Measurements from ENCODE around the gene MDM2.

MDM2 gene

DNA sequence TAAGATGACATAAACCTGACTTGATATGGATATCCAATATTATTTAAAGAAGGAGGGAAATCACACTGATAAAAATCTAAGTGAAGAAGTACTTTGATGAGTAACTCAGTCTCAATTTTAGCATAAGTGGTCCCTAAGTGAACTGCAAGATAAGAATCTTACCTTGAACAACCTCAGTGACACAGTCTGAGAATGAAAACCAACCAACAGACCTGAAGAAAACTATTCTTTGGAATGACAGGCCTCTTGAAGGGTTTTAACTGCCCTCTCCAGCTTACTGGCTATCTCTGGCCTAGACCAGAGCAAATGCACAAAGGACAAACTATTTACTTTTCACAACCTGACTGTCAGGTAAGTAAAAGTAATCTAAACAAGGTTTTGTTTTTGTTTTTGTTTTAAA is 80.3 kb downstream of the MDM2 start:
- Histone ChIP-seq H2AFZ (ENCODE audit: low read depth, low read length) (no peak overlapping the region), H3K4me2 (ENCODE audit: low read length) (no peak overlapping the region), H3K27ac (ENCODE audit: low read length) (no peak overlapping the region), H4K20me1 (ENCODE audit: insufficient read depth, low read length) (no peaks in the 10 kb centered on the region), H3K4me3 (ENCODE audit: low read length) (no peak overlapping the region), H3K27me3 (ENCODE audit: low read depth, low read length) (no peaks in the 10 kb centered on the region), H3K4me1 (ENCODE audit: low read length) (no peaks in the 10 kb centered on the region), H3K79me2 (ENCODE audit: low read length) (no peaks in the 10 kb centered on the region), H3K9ac (ENCODE audit: low read length) (no peak overlapping the region), H3K9me3 (ENCODE audit: insufficient read depth, low read length) (no peaks in the 10 kb centered on the region), H3K36me3 (replicated peaks; ENCODE audit: low read depth, low read length) (no peaks in the 10 kb centered on the region)
- TF ChIP-seq, protein P1, sequence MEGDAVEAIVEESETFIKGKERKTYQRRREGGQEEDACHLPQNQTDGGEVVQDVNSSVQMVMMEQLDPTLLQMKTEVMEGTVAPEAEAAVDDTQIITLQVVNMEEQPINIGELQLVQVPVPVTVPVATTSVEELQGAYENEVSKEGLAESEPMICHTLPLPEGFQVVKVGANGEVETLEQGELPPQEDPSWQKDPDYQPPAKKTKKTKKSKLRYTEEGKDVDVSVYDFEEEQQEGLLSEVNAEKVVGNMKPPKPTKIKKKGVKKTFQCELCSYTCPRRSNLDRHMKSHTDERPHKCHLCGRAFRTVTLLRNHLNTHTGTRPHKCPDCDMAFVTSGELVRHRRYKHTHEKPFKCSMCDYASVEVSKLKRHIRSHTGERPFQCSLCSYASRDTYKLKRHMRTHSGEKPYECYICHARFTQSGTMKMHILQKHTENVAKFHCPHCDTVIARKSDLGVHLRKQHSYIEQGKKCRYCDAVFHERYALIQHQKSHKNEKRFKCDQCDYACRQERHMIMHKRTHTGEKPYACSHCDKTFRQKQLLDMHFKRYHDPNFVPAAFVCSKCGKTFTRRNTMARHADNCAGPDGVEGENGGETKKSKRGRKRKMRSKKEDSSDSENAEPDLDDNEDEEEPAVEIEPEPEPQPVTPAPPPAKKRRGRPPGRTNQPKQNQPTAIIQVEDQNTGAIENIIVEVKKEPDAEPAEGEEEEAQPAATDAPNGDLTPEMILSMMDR (IDR thresholded peaks at IDR 0.05; ENCODE audit: low read depth, low read length) = no peak
- no peak for TF ChIP-seq EZH2phosphoT487 (IDR thresholded peaks at IDR 0.05; ENCODE audit: low read depth)

- Histone ChIP-seq H3K4me2 (ENCODE audit: low read length) (no peak overlapping the region), H3K9me3 (ENCODE audit: insufficient read depth, low read length) (no peaks in the 10 kb centered on the region), H3K4me1 (ENCODE audit: low read length) (no peaks in the 10 kb centered on the region), H3K27me3 (ENCODE audit: low read depth, low read length) (no peaks in the 10 kb centered on the region), H3K36me3 (replicated peaks; ENCODE audit: low read depth, low read length) (no peaks in the 10 kb centered on the region), H3K27ac (ENCODE audit: low read length) (no peak overlapping the region), H3K79me2 (ENCODE audit: low read length) (no peaks in the 10 kb centered on the region), H4K20me1 (ENCODE audit: insufficient read depth, low read length) (no peaks in the 10 kb centered on the region), H3K4me3 (ENCODE audit: low read length) (no peak overlapping the region), H3K9ac (ENCODE audit: low read length) (no peak overlapping the region), H2AFZ (ENCODE audit: low read depth, low read length) (no peak overlapping the region)
- TF ChIP-seq EZH2phosphoT487 (IDR thresholded peaks at IDR 0.05; ENCODE audit: low read depth) = no peak
- TF ChIP-seq, protein P1 (IDR thresholded peaks at IDR 0.05; ENCODE audit: low read depth, low read length) = no peak
Observed at GRCh38 chr12:68890701-68891113, 82.7 kb downstream of the MDM2 start.

DNA sequence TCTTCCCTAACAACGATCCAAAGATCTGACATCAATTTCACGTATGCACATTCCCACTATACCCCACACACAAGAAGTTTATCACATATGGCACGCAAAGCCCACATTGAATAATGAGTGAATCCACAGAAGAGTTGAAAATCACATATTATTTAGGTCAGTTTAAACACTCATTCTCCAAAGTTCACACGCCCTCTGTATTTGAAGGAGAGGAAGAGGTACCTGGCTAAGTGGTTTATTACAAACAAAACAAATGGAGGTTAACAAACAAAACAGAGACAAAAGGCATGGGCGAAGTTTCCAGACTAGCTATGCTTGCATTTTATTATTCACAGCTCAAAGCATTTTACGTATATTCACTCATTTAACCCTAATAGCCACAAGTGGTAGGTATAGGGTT is 83.2 kb downstream of the MDM2 start:
- Histone ChIP-seq H3K27ac (ENCODE audit: low read length) (no peak overlapping the region), H3K4me1 (ENCODE audit: low read length) (peaks cover under 1% of the 10 kb centered on the region; the same call in 1 of the 2 replicates), H3K9ac (ENCODE audit: low read length) (no peak overlapping the region), H2AFZ (ENCODE audit: low read depth, low read length) (no peak overlapping the region), H3K79me2 (ENCODE audit: low read length) (no peaks in the 10 kb centered on the region), H4K20me1 (ENCODE audit: insufficient read depth, low read length) (no peaks in the 10 kb centered on the region), H3K36me3 (replicated peaks; ENCODE audit: low read depth, low read length) (no peaks in the 10 kb centered on the region), H3K9me3 (ENCODE audit: insufficient read depth, low read length) (no peaks in the 10 kb centered on the region), H3K27me3 (ENCODE audit: low read depth, low read length) (no peaks in the 10 kb centered on the region), H3K4me3 (ENCODE audit: low read length) (no peak overlapping the region), H3K4me2 (ENCODE audit: low read length) (no peak overlapping the region)
- no peak for TF ChIP-seq EZH2phosphoT487 (IDR thresholded peaks at IDR 0.05; ENCODE audit: low read depth)
- TF ChIP-seq, protein P1 (IDR thresholded peaks at IDR 0.05; ENCODE audit: low read depth, low read length) = no peak

GRCh38 chr12:68893201-68893600 is 85.2 kb downstream of the MDM2 start:
- Histone ChIP-seq H3K4me3 (ENCODE audit: low read length) (no peak overlapping the region), H3K4me2 (ENCODE audit: low read length) (no peak overlapping the region), H4K20me1 (ENCODE audit: insufficient read depth, low read length) (no peaks in the 10 kb centered on the region), H3K36me3 (replicated peaks; ENCODE audit: low read depth, low read length) (no peaks in the 10 kb centered on the region), H3K79me2 (ENCODE audit: low read length) (no peaks in the 10 kb centered on the region), H3K9me3 (ENCODE audit: insufficient read depth, low read length) (no peaks in the 10 kb centered on the region), H3K27me3 (ENCODE audit: low read depth, low read length) (no peaks in the 10 kb centered on the region), H3K4me1 (ENCODE audit: low read length) (peaks cover 15% of the 10 kb centered on the region), H3K27ac (ENCODE audit: low read length) (no peak overlapping the region), H2AFZ (ENCODE audit: low read depth, low read length) (no peak overlapping the region), H3K9ac (ENCODE audit: low read length) (no peak overlapping the region)
- TF ChIP-seq EZH2phosphoT487 (IDR thresholded peaks at IDR 0.05; ENCODE audit: low read depth) = no peak
- TF ChIP-seq, protein P1 (IDR thresholded peaks at IDR 0.05; ENCODE audit: low read depth, low read length) = no peak

All from OCI-LY3 (cell line).